Activated CD8-positive, alpha-beta memory T cell treated with anti-CD3 and anti-CD28 coated beads for 4 hours (primary cell): Measurements from ENCODE around the gene MYO1G.
"Not testable (repeated sequence)": the region's sequence is repeated elsewhere in the genome, so short reads cannot be mapped to it uniquely, and the experiment has no call there.

Experiments used
- DNase-seq, 2 donors: peaks; one replicate each; pipeline ENCODE4 v3.0.0-alpha.2; 2020; ENCODE audit warnings: low read depth in 2 of 2

The MYO1G gene

DNA sequence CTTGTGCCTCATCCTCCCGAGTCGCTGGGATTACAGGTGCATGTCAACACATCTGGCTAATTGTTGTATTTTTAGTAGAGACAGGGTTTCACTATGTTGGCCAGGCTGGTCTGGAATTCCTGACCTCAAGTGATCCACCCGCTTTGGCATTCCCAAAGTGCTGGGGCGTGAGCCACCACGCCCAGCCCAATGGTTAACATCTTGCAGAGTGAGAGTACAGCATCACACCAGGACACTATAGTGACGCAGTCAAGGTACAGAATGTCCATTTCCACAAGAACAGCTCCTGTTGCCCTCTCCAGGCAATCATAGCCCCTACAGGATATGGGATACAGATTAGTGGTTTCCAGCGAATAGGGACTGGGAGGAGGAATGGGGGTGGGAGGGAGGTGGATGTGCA, 34.0 kb downstream of the MYO1G start:
- no peak for DNase-seq

DNA sequence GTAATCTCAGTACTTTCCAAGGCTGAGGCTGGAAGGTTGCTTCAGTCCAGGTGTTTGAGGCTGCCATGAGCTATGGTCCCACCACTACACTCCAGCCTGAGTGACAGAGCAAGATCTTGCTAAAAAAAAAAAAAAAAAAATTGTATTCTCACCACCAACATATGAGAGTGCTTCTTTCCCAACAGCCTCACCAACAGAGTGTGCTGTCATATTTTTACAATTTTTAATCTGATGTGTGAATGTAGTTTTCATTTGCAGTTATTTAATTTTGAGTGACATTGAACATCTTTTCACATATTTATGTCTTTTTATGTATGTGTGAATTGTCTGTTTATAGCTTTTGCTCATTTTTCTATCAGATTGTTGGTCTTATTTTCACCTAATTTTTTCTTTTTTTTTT, 35.2 kb downstream of the MYO1G start:
- DNase-seq = no peak

DNA sequence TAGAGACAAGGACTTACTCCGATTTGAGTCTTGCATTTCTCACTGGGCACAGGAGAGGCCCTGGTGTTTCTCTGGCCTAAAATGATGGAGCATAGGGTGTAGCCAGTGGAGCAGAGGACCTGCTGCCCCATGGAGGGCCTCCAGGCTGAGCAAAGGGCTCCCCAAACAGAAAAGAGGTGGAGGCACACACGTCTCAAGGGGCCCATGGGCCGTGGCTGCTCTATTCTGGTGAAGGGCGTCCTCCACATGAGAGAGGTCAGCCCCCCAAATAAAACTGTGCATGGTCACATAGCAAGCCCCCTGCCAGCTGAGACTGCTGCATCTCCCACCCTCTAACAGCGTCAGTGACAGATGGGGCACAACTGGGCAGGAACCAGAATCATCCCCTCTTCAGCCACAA, 41.4 kb downstream of the MYO1G start:
- DNase-seq = no peak

DNA sequence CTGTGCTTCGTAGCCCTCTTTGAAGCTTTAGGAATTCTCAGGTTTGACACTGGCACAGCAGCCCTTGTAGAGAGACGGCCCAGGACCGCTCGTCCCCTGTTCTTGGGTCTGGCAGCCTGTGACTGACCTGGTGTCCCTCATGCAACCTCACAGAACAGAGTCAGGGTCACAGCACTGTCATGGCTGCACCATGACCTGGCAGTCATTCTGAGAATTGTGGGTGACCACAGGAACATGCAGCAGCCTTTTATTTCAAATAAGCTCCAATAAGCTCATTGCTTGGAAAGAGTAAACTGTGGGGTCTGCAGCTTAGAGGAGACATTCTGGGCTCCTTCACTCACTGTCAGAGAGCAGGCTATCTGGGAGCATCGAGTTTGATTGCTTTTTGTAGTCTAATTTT, 42.5 kb downstream of the MYO1G start:
- DNase-seq = no peak

DNA sequence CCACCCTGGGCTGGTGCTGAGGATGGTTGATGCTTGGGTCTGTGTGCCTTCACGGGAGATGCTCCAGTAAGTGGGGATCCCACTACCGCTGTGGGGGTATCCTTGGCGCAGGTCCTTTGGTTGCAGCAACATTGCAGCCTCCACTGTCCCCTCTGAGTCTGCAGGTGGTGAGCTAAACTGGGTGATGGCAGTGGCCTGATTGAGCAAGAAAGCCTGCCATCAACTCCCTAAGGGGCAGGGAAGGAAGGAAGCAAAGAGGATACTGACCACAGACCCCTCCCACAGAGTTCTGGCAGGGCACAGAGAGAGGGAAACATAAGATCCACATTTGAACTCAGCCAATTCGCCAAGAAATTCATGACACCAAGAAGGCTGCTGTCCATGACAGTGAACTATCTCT, 43.2 kb downstream of the MYO1G start:
- DNase-seq = no peak

DNA sequence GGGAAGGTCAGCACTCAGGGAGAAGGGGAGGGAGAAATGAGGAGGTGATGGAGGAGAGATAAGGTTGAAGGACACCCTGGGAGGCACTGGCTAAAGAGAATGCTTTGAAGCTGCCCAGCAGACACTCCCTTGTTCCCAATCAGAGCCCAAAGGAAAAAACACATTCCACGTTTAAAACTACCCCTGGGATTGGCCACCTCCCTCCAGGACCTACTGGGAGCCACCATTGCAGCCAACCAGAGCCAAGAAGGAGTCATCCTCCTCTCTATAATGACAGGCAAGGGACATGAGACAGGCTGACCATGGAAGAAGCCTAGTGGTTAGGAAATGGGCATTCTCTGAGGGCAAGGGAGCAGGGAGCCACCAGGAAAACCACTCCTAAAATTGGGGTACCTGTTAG, 43.8 kb downstream of the MYO1G start:
- no peak for DNase-seq

DNA sequence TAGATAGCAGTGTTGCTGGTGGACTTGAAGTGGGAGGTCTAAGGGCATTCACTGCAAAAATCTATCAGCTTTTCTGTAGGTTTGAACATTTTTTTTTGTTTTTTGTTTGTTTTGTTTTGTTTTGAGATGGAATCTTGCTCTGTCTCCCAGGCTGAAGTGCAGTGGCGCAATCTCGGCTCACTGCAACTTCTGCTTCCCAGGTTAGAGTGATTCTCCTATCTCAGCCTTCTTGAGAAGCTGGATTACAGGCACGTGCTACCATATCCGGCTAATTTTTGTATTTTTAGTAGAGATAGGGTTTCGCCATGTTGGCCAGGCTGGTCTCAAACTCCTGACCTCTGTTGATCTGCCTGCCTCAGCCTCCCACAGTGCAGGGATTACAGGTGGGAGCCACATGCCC, 44.3 kb downstream of the MYO1G start:
- not testable (repeated sequence) for DNase-seq

DNA sequence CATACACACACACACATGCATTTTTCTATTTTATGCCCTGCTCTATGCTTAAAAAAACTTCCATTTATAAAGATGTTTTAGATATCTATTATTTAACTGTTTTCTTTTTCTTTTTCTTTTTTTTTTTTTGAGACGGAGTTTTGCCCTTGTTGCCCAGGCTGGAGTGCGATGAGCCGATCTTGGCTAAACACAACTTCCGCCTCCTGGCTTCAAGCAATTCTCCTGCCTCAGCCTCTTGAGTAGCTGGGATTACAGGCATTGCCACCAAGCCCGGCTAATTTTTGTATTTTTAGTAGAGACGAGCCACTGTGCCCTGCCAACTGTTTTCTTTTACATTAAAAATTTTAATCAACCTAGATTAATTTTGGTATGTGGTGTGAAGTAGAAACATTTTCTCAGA, 47.9 kb downstream of the MYO1G start:
- no peak for DNase-seq

DNA sequence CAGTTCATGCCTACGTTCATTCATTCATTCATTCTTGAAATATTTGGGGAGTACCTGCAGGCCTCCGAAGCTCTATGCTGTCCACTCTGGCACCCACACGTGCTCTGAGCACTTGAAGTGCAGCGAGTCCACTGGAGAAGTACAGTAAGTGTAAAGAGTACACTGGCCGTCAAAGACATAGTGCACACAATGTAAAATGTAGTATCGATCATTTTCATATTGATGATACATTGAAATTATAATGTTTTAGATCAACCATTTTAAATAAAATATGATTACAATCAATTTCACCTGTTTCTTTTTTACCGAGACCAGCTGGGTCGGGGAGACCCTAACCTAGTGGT, 56.5 kb downstream of the MYO1G start:
- no peak for DNase-seq

DNA sequence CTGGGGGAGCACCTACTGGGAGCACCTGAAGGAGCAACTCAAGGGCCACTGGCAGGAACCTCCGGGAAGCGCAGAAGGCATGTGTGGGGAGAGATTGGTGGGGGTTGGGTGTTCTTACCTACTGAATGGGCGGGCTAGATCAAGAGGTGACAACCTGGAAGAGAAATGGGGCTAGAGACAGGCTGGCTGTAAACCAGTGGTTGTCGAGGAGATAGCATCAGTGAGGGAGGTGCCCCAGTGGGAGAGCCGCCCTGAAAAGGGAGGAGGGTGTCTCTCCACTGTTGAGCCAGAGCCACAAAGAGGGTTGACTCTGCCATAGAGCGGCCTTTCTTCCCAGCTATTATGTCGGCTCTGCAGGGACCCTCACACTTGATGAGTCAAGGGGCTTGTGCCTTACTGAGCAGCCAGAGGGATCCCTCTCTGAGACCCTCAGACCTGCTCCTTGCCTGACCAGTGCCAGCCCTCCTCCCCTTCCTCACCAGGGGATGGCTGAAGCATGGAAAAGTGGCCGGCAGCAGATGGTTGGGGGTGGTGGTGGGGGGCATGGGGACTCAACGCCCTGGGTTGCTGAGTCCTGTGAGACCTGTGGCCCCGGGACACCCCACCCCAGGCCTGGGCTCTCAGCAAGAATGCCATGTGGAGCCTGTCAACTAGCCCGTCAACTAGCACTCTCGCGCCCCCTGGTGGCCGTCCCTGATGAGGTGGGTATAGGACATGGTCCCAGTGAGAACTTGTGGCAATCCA, 57.0 kb downstream of the MYO1G start:
- peak; percentile 86 to 94 for DNase-seq

DNA sequence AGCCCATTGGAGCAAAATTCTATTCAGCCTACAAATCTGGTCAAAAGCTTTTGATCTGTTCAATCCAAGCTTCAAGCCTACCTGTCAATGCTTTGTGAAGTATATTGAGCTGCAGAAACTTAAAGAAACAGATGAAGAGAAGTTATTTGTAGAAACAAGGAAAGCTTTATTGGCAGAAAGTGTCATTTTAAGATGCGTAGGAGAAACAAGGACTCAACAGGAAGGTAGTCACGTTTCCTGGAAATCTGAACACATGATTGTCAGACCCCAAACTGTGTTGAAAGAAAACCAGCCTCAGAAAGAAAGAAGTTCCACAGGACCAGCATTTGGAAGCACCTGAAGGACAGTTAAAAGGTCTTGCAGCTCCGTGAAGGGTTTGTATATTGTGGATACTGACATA, 58.7 kb downstream of the MYO1G start:
- DNase-seq = no peak

DNA sequence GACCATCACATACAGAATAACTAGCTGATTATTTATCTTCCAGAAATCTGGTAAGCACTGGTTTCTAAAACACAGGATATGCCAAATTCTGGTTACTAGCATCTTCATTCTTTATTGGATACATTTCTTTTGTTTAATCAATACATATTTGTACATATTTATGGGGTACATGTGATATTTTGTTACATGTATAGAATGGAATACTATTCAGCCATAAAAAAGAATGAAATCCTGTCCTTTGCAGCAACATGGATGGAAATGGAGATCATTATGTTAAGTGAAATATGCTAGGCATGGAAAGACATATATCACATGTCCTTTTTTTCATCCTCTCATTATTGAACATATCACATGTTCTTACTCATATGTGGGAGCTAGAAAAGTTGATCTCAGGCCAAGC, 60.8 kb downstream of the MYO1G start:
- no peak for DNase-seq

DNA sequence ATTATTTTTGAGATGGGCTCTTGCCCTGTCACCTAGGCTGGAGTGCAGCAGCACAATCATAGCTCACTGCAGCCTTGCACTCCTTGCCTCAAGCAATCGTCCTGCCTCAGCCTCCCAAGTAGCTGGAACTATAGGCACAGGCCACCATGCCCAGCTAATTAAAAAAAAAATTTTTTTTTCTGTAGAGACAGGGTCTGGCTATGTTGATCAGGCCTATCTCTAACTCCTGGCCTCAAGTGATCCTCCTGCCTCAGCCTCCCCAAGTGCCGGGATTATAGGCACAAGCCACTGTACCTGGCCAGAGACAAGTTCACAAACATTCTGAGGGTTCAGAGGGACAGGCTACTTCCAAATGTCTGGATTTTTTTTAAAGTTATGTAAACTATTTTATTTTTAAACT, 61.4 kb downstream of the MYO1G start:
- DNase-seq = no peak

DNA sequence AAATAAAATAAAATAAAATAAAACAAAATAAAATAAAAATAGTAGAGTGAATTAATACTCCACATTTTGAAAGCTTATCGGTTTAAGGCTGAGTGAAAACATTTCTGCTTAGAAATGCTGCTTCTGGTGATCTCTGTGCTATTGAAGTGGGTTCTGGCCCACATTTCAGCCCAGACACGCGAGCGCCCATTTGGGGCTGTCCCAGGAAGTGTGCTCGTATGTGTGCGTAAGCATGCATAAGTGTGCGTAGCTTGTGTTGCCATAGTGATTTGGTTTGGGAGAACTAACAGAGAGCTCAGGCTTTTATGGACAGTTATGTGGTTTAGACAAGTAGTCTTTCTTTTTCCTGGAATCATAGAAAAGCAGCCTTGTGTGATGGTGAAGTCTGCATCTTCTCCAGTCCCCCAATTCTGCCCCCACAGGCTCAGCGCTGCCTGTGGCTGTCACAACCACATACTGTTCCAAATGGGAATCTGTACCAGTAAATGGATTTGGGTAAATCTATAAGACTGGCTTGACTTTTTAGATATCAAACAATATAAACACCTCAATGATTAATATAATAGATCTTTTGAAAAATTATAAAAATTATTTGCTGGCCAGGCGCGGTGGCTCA, 63.7 kb downstream of the MYO1G start:
- DNase-seq = peak; percentile 31 to 59

DNA sequence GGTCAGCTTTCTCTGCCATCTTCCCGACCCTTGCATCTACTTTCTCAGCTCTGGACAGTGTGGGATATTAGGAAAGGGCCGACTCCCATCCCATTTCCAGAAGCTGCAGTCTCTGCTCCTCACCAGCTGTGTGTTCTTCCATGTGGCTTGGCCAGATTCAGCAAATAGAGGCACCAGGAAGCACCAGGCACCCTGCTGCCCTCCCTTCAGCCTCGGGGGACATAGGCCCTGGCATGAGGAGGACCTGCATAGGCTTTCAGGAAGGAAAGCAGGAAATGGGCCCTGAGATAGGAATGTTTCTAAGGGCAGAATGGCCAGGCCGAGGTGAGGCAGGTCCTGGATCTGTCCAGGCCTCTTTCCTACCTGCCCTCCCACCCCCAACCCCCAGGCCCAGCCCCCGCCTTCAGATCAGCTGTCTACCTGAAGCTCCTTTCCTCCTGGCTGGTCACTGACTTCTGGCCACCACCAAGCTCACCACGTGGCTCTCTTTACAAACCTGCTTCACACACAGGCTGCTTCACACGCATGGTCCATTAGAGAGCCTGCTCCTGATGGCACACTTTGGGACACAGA, 66.0 kb downstream of the MYO1G start:
- DNase-seq = no peak
